ENCODE data around the gene TMEM61. TPM values are rescaled to one million over a fixed set of nuclear protein-coding genes. Genes with fewer than 3 reads are reported as not detected.

The TMEM61 gene
- total and polyA plus RNA-seq, 2 donors: 0.66 to 1.3 TPM

DNA sequence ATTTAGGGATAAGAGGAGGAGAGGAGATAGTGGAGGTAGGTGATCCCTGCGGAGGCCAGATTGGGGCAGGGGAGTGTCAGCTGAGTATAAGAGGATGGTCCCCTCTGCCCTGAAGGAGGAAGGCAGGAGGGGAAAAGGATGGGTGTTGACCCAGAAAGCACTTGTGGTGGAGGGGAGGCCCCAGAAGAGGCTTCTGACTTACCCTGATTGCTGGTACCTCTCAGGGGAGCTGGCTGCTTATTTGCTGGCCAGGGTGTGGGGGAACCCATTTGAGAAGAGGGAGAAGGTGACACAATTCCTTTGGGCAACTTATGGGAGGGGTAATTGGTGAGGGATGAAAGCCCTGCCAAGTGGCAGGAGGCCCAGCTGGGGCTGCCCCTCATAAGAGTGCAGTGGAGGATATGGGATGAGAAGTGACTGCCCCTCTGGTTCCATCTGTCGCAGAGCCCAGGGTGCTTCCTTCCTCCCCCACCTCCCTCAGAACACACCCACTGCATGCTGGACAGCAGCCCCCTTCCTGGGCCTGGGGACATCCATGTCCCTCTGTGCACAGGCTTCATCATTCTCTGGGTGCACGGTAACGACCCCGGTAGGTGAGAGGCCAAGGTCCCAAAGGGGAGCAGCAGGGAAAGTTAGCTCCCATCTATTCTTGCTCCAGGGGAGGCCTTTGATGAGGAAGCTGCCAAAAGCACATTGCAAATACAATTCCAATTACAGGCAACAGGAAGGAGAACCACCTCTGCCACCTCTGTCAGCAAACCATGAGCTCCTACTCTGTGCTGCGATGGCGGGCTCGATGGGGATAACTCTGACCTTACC lies 57.5 kb downstream of the TMEM61 start:
- DNase-seq (ENCODE audit: low read depth in 6 of 9, low spot score in 9 of 9): no peak
- Histone ChIP-seq H3K27me3 (ENCODE audit: control insufficient read depth in 2 of 2, insufficient read depth in 1 of 2, low read length in 1 of 2) (peaks cover 41 to 83% of the 10 kb centered on the region in 2 donors), H3K36me3 (ENCODE audit: control insufficient read depth in 2 of 2, insufficient read depth in 2 of 2, low read length in 1 of 2) (no peaks in the 10 kb centered on the region), H3K27ac (ENCODE audit: low read depth in 1 of 2, low read length in 1 of 2) (no peak overlapping the region), H3K9me3 (ENCODE audit: control insufficient read depth in 2 of 2, insufficient read depth in 1 of 2, low read length in 1 of 2) (peaks cover 0 to 3% of the 10 kb centered on the region in 2 donors), H3K4me3 (ENCODE audit: low read length in 2 of 2) (no peak overlapping the region), H3K4me1 (ENCODE audit: control insufficient read depth in 2 of 2, insufficient read depth in 2 of 2, low read length in 2 of 2) (no peaks in the 10 kb centered on the region)
- 86% methylated on average over 8 of the region's 8 CpGs for WGBS

DNA sequence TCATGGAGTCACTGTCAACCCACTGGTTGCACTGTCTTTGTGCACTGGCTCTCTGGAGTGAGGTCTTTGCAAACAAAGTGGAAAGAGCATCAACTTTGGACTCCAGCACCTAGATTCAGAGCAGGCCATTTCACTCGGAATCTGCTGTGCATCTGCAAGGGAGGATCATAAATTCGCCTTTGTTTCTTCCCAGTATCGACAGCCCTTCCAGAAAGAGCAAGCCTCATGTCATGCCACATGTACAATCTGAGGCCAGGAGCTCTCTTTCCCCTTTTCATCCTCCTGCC lies 58.1 kb downstream of the TMEM61 start:
- Histone ChIP-seq H3K36me3 (ENCODE audit: control insufficient read depth in 2 of 2, insufficient read depth in 2 of 2, low read length in 1 of 2) (no peaks in the 10 kb centered on the region), H3K4me1 (ENCODE audit: control insufficient read depth in 2 of 2, insufficient read depth in 2 of 2, low read length in 2 of 2) (no peaks in the 10 kb centered on the region), H3K4me3 (ENCODE audit: low read length in 2 of 2) (no peak overlapping the region), H3K9me3 (ENCODE audit: control insufficient read depth in 2 of 2, insufficient read depth in 1 of 2, low read length in 1 of 2) (peaks cover 0 to 3% of the 10 kb centered on the region in 2 donors), H3K27me3 (ENCODE audit: control insufficient read depth in 2 of 2, insufficient read depth in 1 of 2, low read length in 1 of 2) (peaks cover 41 to 81% of the 10 kb centered on the region in 2 donors), H3K27ac (ENCODE audit: low read depth in 1 of 2, low read length in 1 of 2) (no peak overlapping the region)
- DNase-seq (ENCODE audit: low read depth in 6 of 9, low spot score in 9 of 9): no peak
- WGBS: 94% methylated on average over 3 of the region's 3 CpGs

DNA sequence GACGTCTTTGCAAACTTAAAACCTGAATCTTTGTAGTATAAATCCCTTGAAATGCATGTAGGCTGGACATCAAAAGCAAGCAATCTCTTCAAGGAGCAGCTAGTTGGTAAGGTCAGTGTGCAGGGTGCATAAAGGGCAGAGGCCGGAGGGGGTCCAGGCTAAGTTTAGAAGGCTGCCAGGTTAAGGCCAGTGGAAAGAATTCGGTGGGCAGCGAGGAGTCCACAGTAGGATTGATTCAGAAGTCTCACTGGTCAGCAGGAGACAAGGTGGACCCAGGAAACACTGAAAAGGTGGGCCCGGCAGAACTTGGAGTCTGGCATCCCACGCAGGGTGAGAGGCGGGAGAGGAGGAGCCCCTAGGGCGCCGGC lies 58.5 kb downstream of the TMEM61 start:
- H3K27ac ChIP-seq (ENCODE audit: low read depth in 1 of 2, low read length in 1 of 2): no peak overlapping the region
- H3K9me3 ChIP-seq (ENCODE audit: control insufficient read depth in 2 of 2, insufficient read depth in 1 of 2, low read length in 1 of 2): peaks cover 0 to 3% of the 10 kb centered on the region in 2 donors
- H3K36me3 ChIP-seq (ENCODE audit: control insufficient read depth in 2 of 2, insufficient read depth in 2 of 2, low read length in 1 of 2): no peaks in the 10 kb centered on the region
- WGBS: 47% methylated on average over 9 of the region's 9 CpGs
- H3K4me1 ChIP-seq (ENCODE audit: control insufficient read depth in 2 of 2, insufficient read depth in 2 of 2, low read length in 2 of 2): no peaks in the 10 kb centered on the region
- H3K27me3 ChIP-seq (ENCODE audit: control insufficient read depth in 2 of 2, insufficient read depth in 1 of 2, low read length in 1 of 2): peaks cover 41 to 76% of the 10 kb centered on the region in 2 donors
- H3K4me3 ChIP-seq (ENCODE audit: low read length in 2 of 2): no peak overlapping the region
- DNase-seq (ENCODE audit: low read depth in 6 of 9, low spot score in 9 of 9): no peak

DNA sequence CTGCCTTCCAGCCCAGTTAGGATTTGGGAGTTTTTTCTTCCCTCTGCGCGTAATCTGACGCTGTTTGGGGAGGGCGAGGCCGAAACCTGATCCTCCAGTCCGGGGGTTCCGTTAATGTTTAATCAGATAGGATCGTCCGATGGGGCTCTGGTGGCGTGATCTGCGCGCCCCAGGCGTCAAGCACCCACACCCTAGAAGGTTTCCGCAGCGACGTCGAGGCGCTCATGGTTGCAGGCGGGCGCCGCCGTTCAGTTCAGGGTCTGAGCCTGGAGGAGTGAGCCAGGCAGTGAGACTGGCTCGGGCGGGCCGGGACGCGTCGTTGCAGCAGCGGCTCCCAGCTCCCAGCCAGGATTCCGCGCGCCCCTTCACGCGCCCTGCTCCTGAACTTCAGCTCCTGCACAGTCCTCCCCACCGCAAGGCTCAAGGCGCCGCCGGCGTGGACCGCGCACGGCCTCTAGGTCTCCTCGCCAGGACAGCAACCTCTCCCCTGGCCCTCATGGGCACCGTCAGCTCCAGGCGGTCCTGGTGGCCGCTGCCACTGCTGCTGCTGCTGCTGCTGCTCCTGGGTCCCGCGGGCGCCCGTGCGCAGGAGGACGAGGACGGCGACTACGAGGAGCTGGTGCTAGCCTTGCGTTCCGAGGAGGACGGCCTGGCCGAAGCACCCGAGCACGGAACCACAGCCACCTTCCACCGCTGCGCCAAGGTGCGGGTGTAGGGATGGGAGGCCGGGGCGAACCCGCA lies 59.1 kb downstream of the TMEM61 start, which contains the start of gene PCSK9:
TSS of gene PCSK9 (plus strand) at position 207 of the 741 bp plus-strand sequence. CDS start at position 497, 290 bp downstream.
- H3K36me3 ChIP-seq (ENCODE audit: control insufficient read depth in 2 of 2, insufficient read depth in 2 of 2, low read length in 1 of 2): no peaks in the 10 kb centered on the region
- peaks cover 41 to 74% of the 10 kb centered on the region in 2 donors for H3K27me3 ChIP-seq (ENCODE audit: control insufficient read depth in 2 of 2, insufficient read depth in 1 of 2, low read length in 1 of 2)
- no peak within 1 kb of the TSS for H3K27ac ChIP-seq (ENCODE audit: low read depth in 1 of 2, low read length in 1 of 2)
- H3K4me1 ChIP-seq (ENCODE audit: control insufficient read depth in 2 of 2, insufficient read depth in 2 of 2, low read length in 2 of 2): no peaks in the 10 kb centered on the region
- H3K4me3 ChIP-seq (ENCODE audit: low read length in 2 of 2): no peak within 1 kb of the TSS
- peaks cover 0 to 3% of the 10 kb centered on the region in 2 donors for H3K9me3 ChIP-seq (ENCODE audit: control insufficient read depth in 2 of 2, insufficient read depth in 1 of 2, low read length in 1 of 2)
- 5% methylated on average over 67 of the region's 67 CpGs for WGBS
- no peak for DNase-seq (ENCODE audit: low read depth in 6 of 9, low spot score in 9 of 9)

DNA sequence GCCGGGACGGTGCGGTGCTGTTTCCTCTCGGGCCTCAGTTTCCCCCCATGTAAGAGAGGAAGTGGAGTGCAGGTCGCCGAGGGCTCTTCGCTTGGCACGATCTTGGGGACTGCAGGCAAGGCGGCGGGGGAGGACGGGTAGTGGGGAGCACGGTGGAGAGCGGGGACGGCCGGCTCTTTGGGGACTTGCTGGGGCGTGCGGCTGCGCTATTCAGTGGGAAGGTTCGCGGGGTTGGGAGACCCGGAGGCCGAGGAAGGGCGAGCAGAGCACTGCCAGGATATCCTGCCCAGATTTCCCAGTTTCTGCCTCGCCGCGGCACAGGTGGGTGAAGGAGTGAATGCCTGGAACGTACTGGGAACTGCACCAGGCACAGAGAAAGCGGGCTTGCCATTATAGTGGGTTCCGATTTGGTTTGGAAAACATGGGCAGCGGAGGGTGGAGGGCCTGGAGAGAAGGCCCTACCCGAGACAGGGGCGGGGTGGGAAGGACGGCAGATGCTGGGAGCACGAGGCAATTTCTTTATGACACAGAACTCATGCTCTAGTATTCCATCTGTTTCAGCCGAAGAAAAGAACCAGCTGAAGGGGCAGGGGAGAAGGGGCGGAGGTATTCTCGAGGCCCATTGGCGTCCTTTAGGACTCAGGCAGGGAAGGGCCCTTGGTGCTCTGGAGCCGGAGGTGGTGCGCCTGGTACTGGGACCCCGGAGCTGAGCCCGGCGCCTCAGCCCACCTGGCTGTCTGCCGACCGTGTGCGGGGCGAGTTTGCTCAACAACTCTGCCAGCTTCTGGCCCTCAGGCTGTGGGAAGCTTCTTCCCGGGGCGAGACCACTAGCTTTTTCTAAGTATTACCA lies 59.9 kb downstream of the TMEM61 start:
- H3K36me3 ChIP-seq (ENCODE audit: control insufficient read depth in 2 of 2, insufficient read depth in 2 of 2, low read length in 1 of 2): no peaks in the 10 kb centered on the region
- no peak overlapping the region for H3K4me3 ChIP-seq (ENCODE audit: low read length in 2 of 2)
- peaks cover 0 to 3% of the 10 kb centered on the region in 2 donors for H3K9me3 ChIP-seq (ENCODE audit: control insufficient read depth in 2 of 2, insufficient read depth in 1 of 2, low read length in 1 of 2)
- 30% methylated on average over 49 of the region's 49 CpGs for WGBS
- H3K27me3 ChIP-seq (ENCODE audit: control insufficient read depth in 2 of 2, insufficient read depth in 1 of 2, low read length in 1 of 2): peaks cover 41 to 69% of the 10 kb centered on the region in 2 donors
- no peaks in the 10 kb centered on the region for H3K4me1 ChIP-seq (ENCODE audit: control insufficient read depth in 2 of 2, insufficient read depth in 2 of 2, low read length in 2 of 2)
- no peak overlapping the region for H3K27ac ChIP-seq (ENCODE audit: low read depth in 1 of 2, low read length in 1 of 2)
- DNase-seq (ENCODE audit: low read depth in 6 of 9, low spot score in 9 of 9): no peak

DNA sequence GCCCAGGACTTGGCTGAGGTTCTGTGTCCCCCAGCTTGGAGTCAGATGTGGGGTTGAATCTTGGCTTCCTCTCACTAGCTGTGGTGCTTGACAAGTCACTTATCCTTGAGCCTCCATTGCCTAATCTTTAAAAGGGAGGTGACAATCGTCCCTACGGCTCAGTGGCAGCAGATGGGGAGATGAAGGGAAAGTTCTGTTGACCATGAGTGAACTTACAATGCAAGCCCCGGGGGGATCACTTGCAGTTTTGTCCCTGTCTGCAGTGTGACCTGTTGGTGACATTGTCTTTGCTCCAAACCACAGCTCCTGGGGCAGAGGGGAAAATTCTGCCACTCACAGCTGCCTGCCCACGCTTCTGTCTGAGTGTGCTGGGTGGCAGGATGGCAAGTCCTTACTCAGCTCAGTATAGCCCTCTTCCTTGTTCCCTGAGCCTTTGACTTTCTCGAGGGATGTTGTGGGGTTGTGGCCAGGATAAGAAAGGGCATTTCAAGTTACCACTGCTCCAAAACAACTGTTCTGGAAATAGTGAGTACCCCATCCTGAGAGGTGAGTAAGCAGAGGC lies 60.6 kb downstream of the TMEM61 start:
- 67% methylated on average over 5 of the region's 5 CpGs for WGBS
- no peak for DNase-seq (ENCODE audit: low read depth in 6 of 9, low spot score in 9 of 9)
- no peaks in the 10 kb centered on the region for H3K36me3 ChIP-seq (ENCODE audit: control insufficient read depth in 2 of 2, insufficient read depth in 2 of 2, low read length in 1 of 2)
- no peak overlapping the region for H3K4me3 ChIP-seq (ENCODE audit: low read length in 2 of 2)
- H3K27me3 ChIP-seq (ENCODE audit: control insufficient read depth in 2 of 2, insufficient read depth in 1 of 2, low read length in 1 of 2): peaks cover 41 to 66% of the 10 kb centered on the region in 2 donors
- H3K4me1 ChIP-seq (ENCODE audit: control insufficient read depth in 2 of 2, insufficient read depth in 2 of 2, low read length in 2 of 2): no peaks in the 10 kb centered on the region
- no peak overlapping the region for H3K27ac ChIP-seq (ENCODE audit: low read depth in 1 of 2, low read length in 1 of 2)
- H3K9me3 ChIP-seq (ENCODE audit: control insufficient read depth in 2 of 2, insufficient read depth in 1 of 2, low read length in 1 of 2): peaks cover 0 to 3% of the 10 kb centered on the region in 2 donors

DNA sequence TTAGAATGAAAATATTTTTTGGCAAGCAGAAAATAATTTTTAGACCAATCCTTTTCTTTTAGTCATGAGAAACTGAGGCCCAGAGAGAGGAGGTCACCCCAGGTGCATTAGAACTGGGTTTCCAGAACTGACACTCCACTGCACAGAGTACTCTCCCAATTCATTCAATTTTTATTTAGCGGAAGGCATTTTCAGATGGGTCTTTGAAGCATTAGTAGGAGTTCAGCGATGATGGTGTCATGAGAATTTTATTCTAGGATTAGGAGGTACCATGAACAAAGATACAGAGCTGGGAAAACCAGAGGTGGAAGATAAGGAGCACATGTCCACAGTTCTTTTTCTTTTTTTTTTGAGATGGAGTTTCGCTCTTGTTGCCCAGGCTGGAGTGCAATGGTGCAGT lies 61.2 kb downstream of the TMEM61 start:
- no peaks in the 10 kb centered on the region for H3K4me1 ChIP-seq (ENCODE audit: control insufficient read depth in 2 of 2, insufficient read depth in 2 of 2, low read length in 2 of 2)
- H3K9me3 ChIP-seq (ENCODE audit: control insufficient read depth in 2 of 2, insufficient read depth in 1 of 2, low read length in 1 of 2): peaks cover 0 to 3% of the 10 kb centered on the region in 2 donors
- WGBS: over 99% methylated on average over 3 of the region's 3 CpGs
- peaks cover 39 to 63% of the 10 kb centered on the region in 2 donors for H3K27me3 ChIP-seq (ENCODE audit: control insufficient read depth in 2 of 2, insufficient read depth in 1 of 2, low read length in 1 of 2)
- H3K4me3 ChIP-seq (ENCODE audit: low read length in 2 of 2): no peak overlapping the region
- no peak for DNase-seq (ENCODE audit: low read depth in 6 of 9, low spot score in 9 of 9)
- no peak overlapping the region for H3K27ac ChIP-seq (ENCODE audit: low read depth in 1 of 2, low read length in 1 of 2)
- H3K36me3 ChIP-seq (ENCODE audit: control insufficient read depth in 2 of 2, insufficient read depth in 2 of 2, low read length in 1 of 2): no peaks in the 10 kb centered on the region
